WTC11 (cell line): Measurements from ENCODE around the gene CST9L. TPM values are rescaled to one million over a fixed set of nuclear protein-coding genes. Genes with fewer than 3 reads are reported as not detected.

Source experiments
- ATAC-seq: fragments of 200-7000 bp; cut with Tn5 transposase; 2 replicates; pipeline ENCODE4 v1.10.0; 2021; ENCODE audit warnings: mild to moderate bottlenecking, moderate library complexity
- CTCF ChIA-PET: fragments of 300-600 bp; sonication (Branson Sonifier 250); formaldehyde crosslinking; loops from one replicate; lab custom pipeline; 2021; ENCODE audit warnings: antibody characterized with exemption; lab: Charles Lee
- POLR2A ChIA-PET: fragments of 350-600 bp; sonication (Branson Sonifier 250); formaldehyde crosslinking; loops from one replicate; lab custom pipeline; 2021; ENCODE audit warnings: antibody characterized with exemption; lab: Charles Lee
- DNase-seq: peaks from one replicate; pipeline ENCODE4 v3.0.0; 2021; ENCODE audit warnings: low spot score
- H3K27ac Mint-ChIP-seq: 2 replicates; pipeline ENCODE4 v1.8.0; 2021; ENCODE audit warnings: mixed read lengths
- H3K27me3 Mint-ChIP-seq: 2 replicates; pipeline ENCODE4 v1.8.0; 2021; ENCODE audit warnings: low read depth, mild to moderate bottlenecking, moderate library complexity, mixed read lengths
- H3K36me3 Mint-ChIP-seq: 2 replicates; pipeline ENCODE4 v1.8.0; 2021; ENCODE audit warnings: mixed read lengths
- H3K4me1 Mint-ChIP-seq: 2 replicates; pipeline ENCODE4 v1.8.0; 2022; ENCODE audit warnings: mixed read lengths
- H3K4me3 Mint-ChIP-seq: 2 replicates; pipeline ENCODE4 v1.8.0; 2021; ENCODE audit warnings: mild to moderate bottlenecking, moderate library complexity, mixed read lengths
- H3K9me3 Mint-ChIP-seq: 2 replicates; pipeline ENCODE4 v1.8.0; 2021; ENCODE audit warnings: mixed read lengths
- CREB1 ChIP-seq: sonication (generic); formaldehyde crosslinking; IDR thresholded peaks from 2 replicates; pipeline ENCODE4 v1.8.0; 2023; ENCODE audit warnings: mild to moderate bottlenecking, missing genetic modification reagents
- FOXP1 ChIP-seq: sonication (generic); formaldehyde crosslinking; IDR thresholded peaks from 2 replicates; pipeline ENCODE4 v1.8.0; 2022; ENCODE audit warnings: missing genetic modification reagents, mild to moderate bottlenecking, moderate library complexity, borderline replicate concordance
- MYBL2 ChIP-seq: sonication (generic); formaldehyde crosslinking; IDR thresholded peaks from 2 replicates; pipeline ENCODE4 v1.8.1; 2023; ENCODE audit warnings: mild to moderate bottlenecking, moderate library complexity, missing genetic modification reagents
- NFE2L1 ChIP-seq: sonication (generic); formaldehyde crosslinking; IDR thresholded peaks from 2 replicates; pipeline ENCODE4 v1.8.1; 2023; ENCODE audit warnings: missing genetic modification reagents
- TEAD4 ChIP-seq: sonication (generic); formaldehyde crosslinking; IDR thresholded peaks from 2 replicates; pipeline ENCODE4 v1.8.0; 2022; ENCODE audit warnings: mild to moderate bottlenecking, missing genetic modification reagents
- total RNA-seq: library from RNA; stranded (reverse); gene quantifications from 3 replicates; pipeline ENCODE4 v1.2.3, GENCODE V29; 2021
- TF ChIP-seq, protein P1 (sequence below): fragments of 250-450 bp; sonication (Bioruptor Pico); IDR thresholded peaks from 2 replicates; pipeline ENCODE4 v1.9.0; 2021; ENCODE audit warnings: mild to moderate bottlenecking
- TF ChIP-seq, protein P2 (sequence below): sonication (generic); formaldehyde crosslinking; IDR thresholded peaks from 2 replicates; pipeline ENCODE4 v1.8.1; 2022; ENCODE audit warnings: low read depth, missing genetic modification reagents, borderline replicate concordance
- TF ChIP-seq, protein P3 (sequence below): sonication (generic); formaldehyde crosslinking; IDR thresholded peaks from 2 replicates; pipeline ENCODE4 v1.8.0; 2022; ENCODE audit warnings: mild to moderate bottlenecking, missing genetic modification reagents
- TF ChIP-seq, protein P4 (sequence below): sonication (generic); formaldehyde crosslinking; IDR thresholded peaks from 2 replicates; pipeline ENCODE4 v1.8.1; 2023; ENCODE audit warnings: mild to moderate bottlenecking, missing genetic modification reagents
- TF ChIP-seq, protein P5 (sequence below): sonication (generic); formaldehyde crosslinking; IDR thresholded peaks from 2 replicates; pipeline ENCODE4 v1.8.0; 2022; ENCODE audit warnings: missing genetic modification reagents

Gene CST9L
- total RNA-seq, 1 experiment from 2014 or later, result not detected

DNA sequence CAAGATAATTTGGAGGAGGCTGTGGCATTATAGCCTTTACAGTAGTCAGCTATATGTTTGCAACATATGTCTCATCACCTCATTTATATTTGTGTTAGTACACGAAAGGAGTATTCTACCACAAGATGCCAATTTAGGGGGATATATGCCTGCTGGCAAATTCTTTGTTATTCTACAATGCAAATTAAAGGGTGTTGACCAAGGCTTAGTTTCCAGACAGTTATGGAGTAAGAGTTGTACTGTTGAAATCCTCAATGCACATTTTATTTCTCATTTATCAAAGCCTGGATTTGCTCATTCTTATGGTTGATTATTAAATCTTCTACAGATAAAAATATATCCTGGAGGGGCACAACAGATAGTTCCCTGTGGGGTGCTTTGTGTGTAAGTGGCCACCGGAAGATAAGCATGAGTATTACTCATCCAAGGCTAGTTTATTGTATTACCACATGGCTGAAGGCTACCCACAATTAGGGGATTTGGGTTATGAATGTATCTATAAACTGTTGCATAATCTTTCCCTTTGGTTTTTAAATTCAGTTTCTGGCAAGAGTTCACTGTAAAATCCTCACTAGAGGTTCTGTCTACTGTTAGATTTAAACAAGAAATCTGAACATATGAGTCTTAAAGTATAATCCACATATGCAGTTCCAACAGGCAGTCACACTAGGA is 28.4 kb upstream of the CST9L start (continued):
- TF ChIP-seq, protein P1, sequence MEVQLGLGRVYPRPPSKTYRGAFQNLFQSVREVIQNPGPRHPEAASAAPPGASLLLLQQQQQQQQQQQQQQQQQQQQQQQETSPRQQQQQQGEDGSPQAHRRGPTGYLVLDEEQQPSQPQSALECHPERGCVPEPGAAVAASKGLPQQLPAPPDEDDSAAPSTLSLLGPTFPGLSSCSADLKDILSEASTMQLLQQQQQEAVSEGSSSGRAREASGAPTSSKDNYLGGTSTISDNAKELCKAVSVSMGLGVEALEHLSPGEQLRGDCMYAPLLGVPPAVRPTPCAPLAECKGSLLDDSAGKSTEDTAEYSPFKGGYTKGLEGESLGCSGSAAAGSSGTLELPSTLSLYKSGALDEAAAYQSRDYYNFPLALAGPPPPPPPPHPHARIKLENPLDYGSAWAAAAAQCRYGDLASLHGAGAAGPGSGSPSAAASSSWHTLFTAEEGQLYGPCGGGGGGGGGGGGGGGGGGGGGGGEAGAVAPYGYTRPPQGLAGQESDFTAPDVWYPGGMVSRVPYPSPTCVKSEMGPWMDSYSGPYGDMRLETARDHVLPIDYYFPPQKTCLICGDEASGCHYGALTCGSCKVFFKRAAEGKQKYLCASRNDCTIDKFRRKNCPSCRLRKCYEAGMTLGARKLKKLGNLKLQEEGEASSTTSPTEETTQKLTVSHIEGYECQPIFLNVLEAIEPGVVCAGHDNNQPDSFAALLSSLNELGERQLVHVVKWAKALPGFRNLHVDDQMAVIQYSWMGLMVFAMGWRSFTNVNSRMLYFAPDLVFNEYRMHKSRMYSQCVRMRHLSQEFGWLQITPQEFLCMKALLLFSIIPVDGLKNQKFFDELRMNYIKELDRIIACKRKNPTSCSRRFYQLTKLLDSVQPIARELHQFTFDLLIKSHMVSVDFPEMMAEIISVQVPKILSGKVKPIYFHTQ, result no peak
- TF ChIP-seq, protein P2, sequence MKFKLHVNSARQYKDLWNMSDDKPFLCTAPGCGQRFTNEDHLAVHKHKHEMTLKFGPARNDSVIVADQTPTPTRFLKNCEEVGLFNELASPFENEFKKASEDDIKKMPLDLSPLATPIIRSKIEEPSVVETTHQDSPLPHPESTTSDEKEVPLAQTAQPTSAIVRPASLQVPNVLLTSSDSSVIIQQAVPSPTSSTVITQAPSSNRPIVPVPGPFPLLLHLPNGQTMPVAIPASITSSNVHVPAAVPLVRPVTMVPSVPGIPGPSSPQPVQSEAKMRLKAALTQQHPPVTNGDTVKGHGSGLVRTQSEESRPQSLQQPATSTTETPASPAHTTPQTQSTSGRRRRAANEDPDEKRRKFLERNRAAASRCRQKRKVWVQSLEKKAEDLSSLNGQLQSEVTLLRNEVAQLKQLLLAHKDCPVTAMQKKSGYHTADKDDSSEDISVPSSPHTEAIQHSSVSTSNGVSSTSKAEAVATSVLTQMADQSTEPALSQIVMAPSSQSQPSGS (CRISPR knock-in tag), result no peak
- no peak for TF ChIP-seq MYBL2
- no peak for TF ChIP-seq TEAD4 (CRISPR knock-in tag)

DNA sequence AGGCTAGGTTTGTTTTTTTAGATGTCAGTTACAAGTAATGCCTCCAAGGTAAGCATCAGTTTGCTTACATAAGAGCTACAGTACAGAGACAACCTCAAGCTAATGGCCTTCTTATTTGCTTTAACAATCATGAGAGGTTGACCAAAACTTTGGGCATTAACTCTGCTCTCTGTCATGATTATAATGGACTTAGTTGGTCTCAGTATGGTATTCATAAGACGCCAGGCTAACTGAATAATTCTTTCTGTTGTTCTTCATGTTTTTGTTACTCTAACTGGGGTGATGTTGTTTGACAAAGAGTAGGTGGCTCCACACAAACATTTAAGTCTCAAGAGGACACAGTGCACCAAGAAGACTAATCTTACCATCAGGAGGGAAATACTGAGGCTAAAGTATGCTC is 27.7 kb upstream of the CST9L start:
- peaks cover 25% of the 10 kb centered on the region for H3K4me1 Mint-ChIP-seq
- ChIA-PET POLR2A (no interaction called here), CTCF (no interaction called here)
- no peaks in the 10 kb centered on the region; the same call in 1 of the 2 replicates for H3K27me3 Mint-ChIP-seq
- TF ChIP-seq NFE2L1 (CRISPR knock-in tag), result no peak
- no peak for TF ChIP-seq FOXP1
- no peak for TF ChIP-seq CREB1 (CRISPR knock-in tag)
- no peak overlapping the region for H3K4me3 Mint-ChIP-seq
- H3K36me3 Mint-ChIP-seq, result 0 out of 2 replicates have a peak, but pooled peaks cover 3% of the 10 kb centered on the region
- 0 out of 2 replicates have a peak, but pooled peaks cover 3% of the 10 kb centered on the region for H3K9me3 Mint-ChIP-seq
- no peak for ATAC-seq
- no peak overlapping the region for H3K27ac Mint-ChIP-seq
- no peak for DNase-seq

DNA sequence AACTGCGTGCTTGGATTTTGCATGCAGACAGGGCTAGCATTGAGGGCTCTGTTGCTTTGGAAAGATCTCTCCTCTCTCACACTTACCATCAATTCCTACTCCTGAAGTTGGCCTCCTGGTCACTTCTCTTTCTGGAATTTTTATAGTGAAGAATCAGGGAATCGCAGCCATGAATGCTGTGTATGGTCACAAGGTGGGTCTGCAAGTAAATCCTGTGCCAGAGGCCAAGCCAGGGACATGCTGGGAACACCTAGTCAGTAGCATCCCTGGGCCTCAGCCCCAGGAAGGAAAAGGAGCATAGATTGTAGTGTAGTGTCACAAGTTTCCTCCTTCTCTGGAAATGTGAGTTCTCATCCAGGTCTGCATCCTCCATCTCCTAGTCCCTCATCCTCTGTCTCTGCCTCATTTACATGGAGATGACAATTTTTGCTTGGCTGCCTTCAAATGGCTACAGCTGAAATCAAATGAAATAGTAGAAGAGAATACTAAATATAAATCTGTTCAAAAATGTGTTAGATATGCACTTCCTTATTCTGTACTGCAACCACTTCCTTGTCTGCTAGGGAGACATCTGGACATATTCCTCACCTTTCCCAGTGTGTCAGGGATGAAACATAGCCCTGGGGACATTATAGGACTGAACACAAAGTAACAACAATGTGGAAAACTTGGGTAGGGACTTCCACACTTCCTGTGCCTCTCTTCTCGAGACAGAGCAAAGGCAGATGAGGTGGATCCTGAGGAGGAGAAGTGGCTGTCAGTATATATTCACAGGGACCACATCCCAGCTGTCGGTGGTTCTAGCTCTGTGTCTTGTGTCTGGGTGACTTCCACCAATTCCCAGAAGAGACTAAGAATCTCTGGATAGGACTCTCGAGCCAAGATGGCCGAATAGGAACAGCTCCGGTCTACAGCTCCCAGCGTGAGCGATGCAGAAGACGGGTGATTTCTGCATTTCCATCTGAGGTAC is 20.4 kb upstream of the CST9L start:
- POLR2A ChIA-PET, result no interaction called here
- Mint-ChIP-seq H3K4me3 (peak overlapping the region; percentile 64), H3K4me1 (peaks cover 18% of the 10 kb centered on the region), H3K9me3 (peaks cover 7% of the 10 kb centered on the region), H3K27me3 (peaks cover 35% of the 10 kb centered on the region), H3K36me3 (peaks cover 9% of the 10 kb centered on the region; the same call in 1 of the 2 replicates), H3K27ac (no peak overlapping the region)
- no peak; the same call in 1 of the 2 replicates for ATAC-seq
- CTCF ChIA-PET, result no interaction called here
- TF ChIP-seq, protein P3, sequence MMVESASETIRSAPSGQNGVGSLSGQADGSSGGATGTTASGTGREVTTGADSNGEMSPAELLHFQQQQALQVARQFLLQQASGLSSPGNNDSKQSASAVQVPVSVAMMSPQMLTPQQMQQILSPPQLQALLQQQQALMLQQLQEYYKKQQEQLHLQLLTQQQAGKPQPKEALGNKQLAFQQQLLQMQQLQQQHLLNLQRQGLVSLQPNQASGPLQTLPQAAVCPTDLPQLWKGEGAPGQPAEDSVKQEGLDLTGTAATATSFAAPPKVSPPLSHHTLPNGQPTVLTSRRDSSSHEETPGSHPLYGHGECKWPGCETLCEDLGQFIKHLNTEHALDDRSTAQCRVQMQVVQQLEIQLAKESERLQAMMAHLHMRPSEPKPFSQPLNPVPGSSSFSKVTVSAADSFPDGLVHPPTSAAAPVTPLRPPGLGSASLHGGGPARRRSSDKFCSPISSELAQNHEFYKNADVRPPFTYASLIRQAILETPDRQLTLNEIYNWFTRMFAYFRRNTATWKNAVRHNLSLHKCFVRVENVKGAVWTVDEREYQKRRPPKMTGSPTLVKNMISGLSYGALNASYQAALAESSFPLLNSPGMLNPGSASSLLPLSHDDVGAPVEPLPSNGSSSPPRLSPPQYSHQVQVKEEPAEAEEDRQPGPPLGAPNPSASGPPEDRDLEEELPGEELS (CRISPR knock-in tag), result no peak
- TF ChIP-seq, protein P4, sequence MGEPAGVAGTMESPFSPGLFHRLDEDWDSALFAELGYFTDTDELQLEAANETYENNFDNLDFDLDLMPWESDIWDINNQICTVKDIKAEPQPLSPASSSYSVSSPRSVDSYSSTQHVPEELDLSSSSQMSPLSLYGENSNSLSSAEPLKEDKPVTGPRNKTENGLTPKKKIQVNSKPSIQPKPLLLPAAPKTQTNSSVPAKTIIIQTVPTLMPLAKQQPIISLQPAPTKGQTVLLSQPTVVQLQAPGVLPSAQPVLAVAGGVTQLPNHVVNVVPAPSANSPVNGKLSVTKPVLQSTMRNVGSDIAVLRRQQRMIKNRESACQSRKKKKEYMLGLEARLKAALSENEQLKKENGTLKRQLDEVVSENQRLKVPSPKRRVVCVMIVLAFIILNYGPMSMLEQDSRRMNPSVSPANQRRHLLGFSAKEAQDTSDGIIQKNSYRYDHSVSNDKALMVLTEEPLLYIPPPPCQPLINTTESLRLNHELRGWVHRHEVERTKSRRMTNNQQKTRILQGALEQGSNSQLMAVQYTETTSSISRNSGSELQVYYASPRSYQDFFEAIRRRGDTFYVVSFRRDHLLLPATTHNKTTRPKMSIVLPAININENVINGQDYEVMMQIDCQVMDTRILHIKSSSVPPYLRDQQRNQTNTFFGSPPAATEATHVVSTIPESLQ (CRISPR knock-in tag), result no peak
- TF ChIP-seq, protein P5, sequence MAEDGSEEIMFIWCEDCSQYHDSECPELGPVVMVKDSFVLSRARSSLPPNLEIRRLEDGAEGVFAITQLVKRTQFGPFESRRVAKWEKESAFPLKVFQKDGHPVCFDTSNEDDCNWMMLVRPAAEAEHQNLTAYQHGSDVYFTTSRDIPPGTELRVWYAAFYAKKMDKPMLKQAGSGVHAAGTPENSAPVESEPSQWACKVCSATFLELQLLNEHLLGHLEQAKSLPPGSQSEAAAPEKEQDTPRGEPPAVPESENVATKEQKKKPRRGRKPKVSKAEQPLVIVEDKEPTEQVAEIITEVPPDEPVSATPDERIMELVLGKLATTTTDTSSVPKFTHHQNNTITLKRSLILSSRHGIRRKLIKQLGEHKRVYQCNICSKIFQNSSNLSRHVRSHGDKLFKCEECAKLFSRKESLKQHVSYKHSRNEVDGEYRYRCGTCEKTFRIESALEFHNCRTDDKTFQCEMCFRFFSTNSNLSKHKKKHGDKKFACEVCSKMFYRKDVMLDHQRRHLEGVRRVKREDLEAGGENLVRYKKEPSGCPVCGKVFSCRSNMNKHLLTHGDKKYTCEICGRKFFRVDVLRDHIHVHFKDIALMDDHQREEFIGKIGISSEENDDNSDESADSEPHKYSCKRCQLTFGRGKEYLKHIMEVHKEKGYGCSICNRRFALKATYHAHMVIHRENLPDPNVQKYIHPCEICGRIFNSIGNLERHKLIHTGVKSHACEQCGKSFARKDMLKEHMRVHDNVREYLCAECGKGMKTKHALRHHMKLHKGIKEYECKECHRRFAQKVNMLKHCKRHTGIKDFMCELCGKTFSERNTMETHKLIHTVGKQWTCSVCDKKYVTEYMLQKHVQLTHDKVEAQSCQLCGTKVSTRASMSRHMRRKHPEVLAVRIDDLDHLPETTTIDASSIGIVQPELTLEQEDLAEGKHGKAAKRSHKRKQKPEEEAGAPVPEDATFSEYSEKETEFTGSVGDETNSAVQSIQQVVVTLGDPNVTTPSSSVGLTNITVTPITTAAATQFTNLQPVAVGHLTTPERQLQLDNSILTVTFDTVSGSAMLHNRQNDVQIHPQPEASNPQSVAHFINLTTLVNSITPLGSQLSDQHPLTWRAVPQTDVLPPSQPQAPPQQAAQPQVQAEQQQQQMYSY (CRISPR knock-in tag), result no peak
- DNase-seq, result no peak
